ENCODE data around the gene LNX2. TPM values are rescaled to one million over a fixed set of nuclear protein-coding genes. Genes with fewer than 3 reads are reported as not detected.

The LNX2 gene
- total RNA-seq, 4 donors from 2014 or later = 5.0 to 6.6 (median 5.7) TPM

DNA sequence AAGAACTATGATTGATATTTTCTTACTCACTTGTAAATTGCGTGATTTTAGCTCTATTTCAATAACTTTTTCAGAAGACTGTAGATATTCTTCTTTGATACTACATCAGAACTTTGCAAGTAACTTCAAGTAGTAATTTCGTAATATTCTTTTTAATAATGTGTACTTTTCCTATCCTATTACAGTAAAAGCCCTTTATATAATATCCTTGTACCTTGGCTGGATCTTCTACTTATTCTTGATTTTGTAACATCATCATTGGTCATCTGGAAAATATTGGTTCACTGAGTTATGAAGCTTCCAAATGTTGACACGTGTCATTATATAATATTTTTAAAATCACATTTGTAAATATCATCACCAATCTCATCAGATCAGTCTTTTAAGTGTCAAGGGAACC, 33.7 kb upstream of the LNX2 start:
- ATAC-seq (ENCODE audit: low FRiP score) = no peak
- TF ChIP-seq, protein P1, sequence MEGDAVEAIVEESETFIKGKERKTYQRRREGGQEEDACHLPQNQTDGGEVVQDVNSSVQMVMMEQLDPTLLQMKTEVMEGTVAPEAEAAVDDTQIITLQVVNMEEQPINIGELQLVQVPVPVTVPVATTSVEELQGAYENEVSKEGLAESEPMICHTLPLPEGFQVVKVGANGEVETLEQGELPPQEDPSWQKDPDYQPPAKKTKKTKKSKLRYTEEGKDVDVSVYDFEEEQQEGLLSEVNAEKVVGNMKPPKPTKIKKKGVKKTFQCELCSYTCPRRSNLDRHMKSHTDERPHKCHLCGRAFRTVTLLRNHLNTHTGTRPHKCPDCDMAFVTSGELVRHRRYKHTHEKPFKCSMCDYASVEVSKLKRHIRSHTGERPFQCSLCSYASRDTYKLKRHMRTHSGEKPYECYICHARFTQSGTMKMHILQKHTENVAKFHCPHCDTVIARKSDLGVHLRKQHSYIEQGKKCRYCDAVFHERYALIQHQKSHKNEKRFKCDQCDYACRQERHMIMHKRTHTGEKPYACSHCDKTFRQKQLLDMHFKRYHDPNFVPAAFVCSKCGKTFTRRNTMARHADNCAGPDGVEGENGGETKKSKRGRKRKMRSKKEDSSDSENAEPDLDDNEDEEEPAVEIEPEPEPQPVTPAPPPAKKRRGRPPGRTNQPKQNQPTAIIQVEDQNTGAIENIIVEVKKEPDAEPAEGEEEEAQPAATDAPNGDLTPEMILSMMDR (IDR thresholded peaks at IDR 0.05) = no peak
- no peak for DNase-seq (ENCODE audit: low spot score)

DNA sequence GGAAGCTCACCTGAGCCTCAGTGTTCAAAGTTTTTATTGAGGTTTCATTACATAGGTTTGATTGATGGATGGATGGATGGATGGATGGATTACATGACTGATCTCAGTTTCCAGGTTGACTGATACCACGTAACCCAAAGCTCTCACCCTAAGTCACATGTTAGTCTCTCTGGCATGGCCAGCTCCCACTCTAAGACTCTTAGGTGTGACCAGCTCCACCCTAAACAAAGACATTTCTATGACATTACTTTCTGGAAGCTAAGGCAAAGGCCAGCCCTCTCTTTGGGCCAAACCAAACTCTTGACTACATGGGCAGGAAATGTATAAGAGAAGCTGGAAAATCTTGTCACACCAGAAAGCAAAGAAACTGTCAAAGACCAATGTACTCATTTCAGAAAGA, 30.0 kb upstream of the LNX2 start:
- DNase-seq (ENCODE audit: low spot score) (no peak), ATAC-seq (ENCODE audit: low FRiP score) (no peak)
- TF ChIP-seq, protein P1 (IDR thresholded peaks at IDR 0.05) = no peak

DNA sequence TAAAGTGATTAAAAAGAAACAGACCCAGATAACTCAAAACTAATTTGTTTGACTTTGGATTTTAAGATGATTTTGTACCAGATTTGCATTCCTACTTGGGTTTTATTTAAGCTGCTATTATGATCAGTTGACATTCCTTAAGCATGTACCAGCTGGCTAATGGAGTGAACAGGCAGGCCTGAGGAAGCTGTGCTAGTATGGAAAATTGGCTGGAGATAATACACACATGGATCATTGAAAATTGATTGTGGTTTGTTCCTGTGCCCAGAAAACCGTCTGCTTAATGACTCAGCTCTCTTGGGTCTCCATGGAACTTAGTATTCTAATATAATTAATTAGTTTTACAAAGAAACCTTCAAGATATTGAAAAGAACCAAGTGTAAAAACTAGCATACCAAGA, 24.0 kb upstream of the LNX2 start:
- ATAC-seq (ENCODE audit: low FRiP score) = no peak
- no peak for DNase-seq (ENCODE audit: low spot score)
- TF ChIP-seq, protein P1 (IDR thresholded peaks at IDR 0.05) = no peak

DNA sequence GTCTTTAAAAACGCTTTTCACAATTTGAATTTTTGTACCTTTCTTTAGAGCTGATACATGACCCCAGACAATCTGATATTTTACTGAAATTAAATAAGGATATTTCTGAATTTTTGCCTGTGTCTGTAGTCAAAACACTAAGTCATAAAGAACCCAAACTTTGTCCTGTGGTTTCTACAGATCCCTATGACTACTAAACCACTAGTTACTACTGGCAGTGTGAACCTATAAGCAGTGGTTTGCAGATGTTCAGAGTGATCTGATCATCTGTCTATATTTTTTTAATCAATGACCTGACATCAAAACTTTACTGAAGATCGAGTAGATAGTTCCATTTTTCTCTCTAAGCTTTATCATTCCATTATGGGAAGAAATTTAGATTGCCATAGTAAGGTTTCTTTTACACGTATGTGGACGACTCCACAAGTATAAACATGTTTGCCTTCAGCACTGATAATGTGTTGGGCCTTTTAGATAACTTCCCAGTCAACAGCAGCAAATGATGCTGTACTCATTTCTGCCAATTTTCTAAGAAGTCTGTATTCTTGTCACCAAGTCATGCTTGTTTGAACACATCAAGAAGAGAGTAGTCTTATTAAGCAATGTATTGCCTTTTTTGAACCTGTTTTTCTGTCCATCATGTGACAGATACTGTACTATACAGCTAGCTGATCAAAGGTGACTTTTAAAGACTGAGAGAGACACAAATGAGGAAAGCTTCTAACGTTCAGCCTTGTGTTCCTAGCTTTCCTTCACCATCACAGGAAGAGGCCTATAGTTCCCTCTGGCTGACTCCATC, 23.2 kb upstream of the LNX2 start:
- no peak for ATAC-seq (ENCODE audit: low FRiP score)
- no peak for DNase-seq (ENCODE audit: low spot score)
- TF ChIP-seq, protein P1 (IDR thresholded peaks at IDR 0.05) = no peak

DNA sequence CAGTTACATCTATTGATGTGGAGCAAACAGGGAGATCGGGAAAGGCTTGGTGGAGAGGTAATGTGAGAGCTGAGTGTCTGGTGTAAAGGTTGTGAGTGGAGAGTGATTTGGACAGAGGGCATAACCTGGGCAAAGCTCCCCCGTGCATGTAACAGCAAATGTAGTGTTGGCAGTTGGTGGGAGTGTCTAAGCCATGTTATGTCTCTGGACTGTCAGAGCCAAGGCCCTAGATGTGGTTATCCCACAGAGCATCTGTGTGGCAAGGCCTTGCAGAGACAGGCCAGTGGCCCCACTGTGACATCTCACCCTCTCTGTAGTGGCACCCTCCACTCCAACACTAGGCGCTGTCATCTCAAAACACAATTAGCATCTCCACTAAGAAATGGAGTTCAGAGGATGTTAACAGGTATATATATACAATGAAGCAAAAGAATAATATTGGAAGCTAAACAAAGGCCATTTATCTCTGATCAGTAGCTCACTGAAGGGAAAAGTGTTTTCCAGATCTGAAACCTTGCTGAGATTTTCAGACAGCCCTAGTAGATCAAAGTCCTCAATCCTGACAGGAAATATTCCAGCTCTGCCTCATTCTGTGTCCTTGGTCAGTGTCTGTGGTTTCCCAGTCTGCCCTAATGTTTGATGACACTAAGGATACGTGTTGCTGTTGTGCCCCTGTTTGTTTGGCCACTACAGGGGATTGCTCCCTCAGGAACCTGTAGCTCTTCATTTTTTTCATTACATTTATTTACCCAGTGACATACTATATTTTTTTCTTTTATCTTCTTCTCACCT, 21.6 kb upstream of the LNX2 start:
- TF ChIP-seq, protein P1 (IDR thresholded peaks at IDR 0.05) = no peak
- ATAC-seq (ENCODE audit: low FRiP score) = no peak
- no peak for DNase-seq (ENCODE audit: low spot score)

DNA sequence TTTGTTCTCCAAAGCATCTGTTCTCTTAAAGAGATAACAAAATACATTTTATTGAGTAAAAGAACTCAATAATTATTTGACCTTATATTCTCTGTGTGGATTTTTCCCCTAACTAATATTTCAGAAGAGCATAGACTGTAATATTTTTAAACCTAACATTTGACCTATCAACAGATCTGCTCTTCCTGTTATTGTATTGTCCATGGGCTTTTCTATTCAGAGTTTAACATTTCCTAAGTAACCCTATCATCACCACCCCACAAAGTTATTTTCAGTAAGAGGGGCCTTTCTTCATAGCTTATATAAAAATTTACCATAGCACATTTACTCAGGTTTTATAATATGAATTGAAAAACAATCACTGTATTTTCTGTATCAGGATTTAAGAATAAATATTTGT, 18.9 kb upstream of the LNX2 start:
- ATAC-seq (ENCODE audit: low FRiP score) = no peak
- TF ChIP-seq, protein P1 (IDR thresholded peaks at IDR 0.05) = no peak
- no peak for DNase-seq (ENCODE audit: low spot score)

All from omental fat pad (tissue), 4 donors.